ENCODE measurements around the gene LCN6. TPM values are rescaled to one million over a fixed set of nuclear protein-coding genes. Genes with fewer than 3 reads are reported as not detected.
A peak's percentile ranks its signal among the peaks of the same experiment; 100 is the strongest.

LCN6 gene
- total and polyA plus RNA-seq, 2 of the 13 experiments (the other 11 are each of a cell fraction or from before 2014, with no cell fraction given): not detected

GRCh38 chr9:136728080-136728547, 20.2 kb downstream of the LCN6 start (continued):
- TF ChIP-seq ZNF256 (CRISPR knock-in tag; conservative IDR thresholded peaks at IDR 0.05): 0 out of 2 replicates have a peak, but pooled peaks have one; percentile 73
- TF ChIP-seq PHF5A (CRISPR knock-in tag; IDR thresholded peaks at IDR 0.05; ENCODE audit: low read depth, unreplicated experiment): peak; percentile 43
- TF ChIP-seq HES4 (CRISPR knock-in tag; IDR thresholded peaks at IDR 0.05; ENCODE audit: borderline replicate concordance): peak; percentile 93
- TF ChIP-seq ZFP90 (CRISPR knock-in tag; IDR thresholded peaks at IDR 0.05; ENCODE audit: borderline replicate concordance): peak; percentile 90
- TF ChIP-seq CHCHD3 (CRISPR knock-in tag; IDR thresholded peaks at IDR 0.05): peak; percentile 47; the same call in 1 of the 2 replicates
- no peak for TF ChIP-seq PRPF4 (IDR thresholded peaks at IDR 0.05; ENCODE audit: low read depth, low read length, poor library complexity, severe bottlenecking)
- TF ChIP-seq IRX3 (CRISPR knock-in tag; IDR thresholded peaks at IDR 0.05; ENCODE audit: borderline replicate concordance, low read depth): peak; percentile 25; the same call in 1 of the 2 replicates
- TF ChIP-seq ARNTL (CRISPR knock-in tag; IDR thresholded peaks at IDR 0.05): peak; percentile 75; the same call in 1 of the 2 replicates
- peak in 1 of 2 experiments; percentile 99; a peak in 2 of 4 replicates for TF ChIP-seq POLR2A (IDR thresholded peaks at IDR 0.05; ENCODE audit: insufficient read depth in 1 of 2, low read depth in 2 of 2, low read length in 2 of 2)
- TF ChIP-seq ATF3 (CRISPR knock-in tag; IDR thresholded peaks at IDR 0.05): peak; percentile 75
- no peak; the same call in 1 of the 2 replicates for TF ChIP-seq TERF1 (CRISPR knock-in tag; IDR thresholded peaks at IDR 0.05)
- TF ChIP-seq GMEB1 (CRISPR knock-in tag; IDR thresholded peaks at IDR 0.05; ENCODE audit: borderline replicate concordance): peak; percentile 80
- no peak; the same call in 1 of the 2 replicates for TF ChIP-seq NPAS2 (CRISPR knock-in tag; IDR thresholded peaks at IDR 0.05; ENCODE audit: borderline replicate concordance)
- peak; percentile 79 for TF ChIP-seq ZNF746 (CRISPR knock-in tag; IDR thresholded peaks at IDR 0.05)
- TF ChIP-seq NFE2L1 (CRISPR knock-in tag; IDR thresholded peaks at IDR 0.05; ENCODE audit: borderline replicate concordance): no peak
- TF ChIP-seq CAMTA2 (CRISPR knock-in tag; IDR thresholded peaks at IDR 0.05; ENCODE audit: borderline replicate concordance): peak; percentile 87; the same call in 1 of the 2 replicates
- peak; percentile 21; the same call in 1 of the 2 replicates for TF ChIP-seq HMG20A (CRISPR knock-in tag; IDR thresholded peaks at IDR 0.05; ENCODE audit: borderline replicate concordance)
- TF ChIP-seq ZNF704 (CRISPR knock-in tag; IDR thresholded peaks at IDR 0.05; ENCODE audit: borderline replicate concordance): no peak
- 0 out of 2 replicates have a peak, but pooled peaks have one; percentile 7 for TF ChIP-seq ZNF678 (CRISPR knock-in tag; IDR thresholded peaks at IDR 0.05)
- TF ChIP-seq HDAC2 (CRISPR knock-in tag; IDR thresholded peaks at IDR 0.05): 0 out of 2 replicates have a peak, but pooled peaks have one; percentile 29
- peak; percentile 93 for TF ChIP-seq DR1 (CRISPR knock-in tag; IDR thresholded peaks at IDR 0.05)
- peak; percentile 80 for TF ChIP-seq TOPORS (CRISPR knock-in tag; IDR thresholded peaks at IDR 0.05)
- peak; percentile 35; the same call in 1 of the 2 replicates for TF ChIP-seq SKIL (CRISPR knock-in tag; IDR thresholded peaks at IDR 0.05; ENCODE audit: borderline replicate concordance)
